Measurements from ENCODE around the gene SOX6. TPM values are rescaled to one million over a fixed set of nuclear protein-coding genes. Genes with fewer than 3 reads are reported as not detected.

SOX6 gene
- polyA plus RNA-seq, 1 experiment, result 6.0 TPM

- POLR2A ChIA-PET, result no interaction called here
- no peak for DNase-seq (ENCODE audit: low read depth, low spot score)
- Histone ChIP-seq H3K27ac (ENCODE audit: low read depth, low read length) (no peak overlapping the region), H3K4me3 (ENCODE audit: low read depth, low read length) (no peak overlapping the region), H3K27me3 (ENCODE audit: control insufficient read depth, insufficient read depth, low read length) (peaks cover 2% of the 10 kb centered on the region), H3K9me3 (ENCODE audit: control insufficient read depth, insufficient read depth, low read length) (peaks cover 10% of the 10 kb centered on the region; the same call in 1 of the 2 replicates)
- CTCF ChIA-PET, result no interaction called here
- TF ChIP-seq CTCF (IDR thresholded peaks at IDR 0.05; ENCODE audit: low read depth, low read length), result no peak
Measured at GRCh38 chr11:15943418-15944197, 412.7 kb downstream of the SOX6 start.

GRCh38 chr11:15942936-15943335, 413.4 kb downstream of the SOX6 start:
- H3K27ac ChIP-seq (ENCODE audit: low read depth, low read length), result no peak overlapping the region
- DNase-seq (ENCODE audit: low read depth, low spot score), result no peak
- POLR2A ChIA-PET, result no interaction called here
- no peak overlapping the region for H3K4me3 ChIP-seq (ENCODE audit: low read depth, low read length)
- CTCF ChIA-PET, result no interaction called here
- peaks cover 2% of the 10 kb centered on the region for H3K27me3 ChIP-seq (ENCODE audit: control insufficient read depth, insufficient read depth, low read length)
- H3K9me3 ChIP-seq (ENCODE audit: control insufficient read depth, insufficient read depth, low read length), result peaks cover 10% of the 10 kb centered on the region; the same call in 1 of the 2 replicates
- TF ChIP-seq CTCF (IDR thresholded peaks at IDR 0.05; ENCODE audit: low read depth, low read length), result no peak

- DNase-seq (ENCODE audit: low read depth, low spot score), result no peak
- H3K27ac ChIP-seq (ENCODE audit: low read depth, low read length), result no peak overlapping the region
- H3K27me3 ChIP-seq (ENCODE audit: control insufficient read depth, insufficient read depth, low read length), result peaks cover 2% of the 10 kb centered on the region
- no peak for TF ChIP-seq CTCF (IDR thresholded peaks at IDR 0.05; ENCODE audit: low read depth, low read length)
- H3K4me3 ChIP-seq (ENCODE audit: low read depth, low read length), result no peak overlapping the region
- peaks cover 10% of the 10 kb centered on the region; the same call in 1 of the 2 replicates for H3K9me3 ChIP-seq (ENCODE audit: control insufficient read depth, insufficient read depth, low read length)
- CTCF ChIA-PET, result no interaction called here
- POLR2A ChIA-PET, result no interaction called here
Measured at GRCh38 chr11:15942126-15942525, 414.2 kb downstream of the SOX6 start.

GRCh38 chr11:15941206-15941770, 415.1 kb downstream of the SOX6 start:
- Histone ChIP-seq H3K9me3 (ENCODE audit: control insufficient read depth, insufficient read depth, low read length) (peaks cover 10% of the 10 kb centered on the region; the same call in 1 of the 2 replicates), H3K4me3 (ENCODE audit: low read depth, low read length) (no peak overlapping the region), H3K27me3 (ENCODE audit: control insufficient read depth, insufficient read depth, low read length) (peaks cover 2% of the 10 kb centered on the region), H3K27ac (ENCODE audit: low read depth, low read length) (no peak overlapping the region)
- DNase-seq (ENCODE audit: low read depth, low spot score), result no peak
- ChIA-PET CTCF (interaction anchor here (0.6 to 1.2 kb wide), 5 partner anchors 8 to 672 kb away, joined by 3 to 4 read pairs (median 3); no protein-coding TSS in a partner anchor), POLR2A (no interaction called here)
- TF ChIP-seq CTCF (IDR thresholded peaks at IDR 0.05; ENCODE audit: low read depth, low read length), result peak; percentile 55

All from AG04450 (cell line).